Stimulated activated CD4-positive, alpha-beta T cell treated with anti-CD3 and anti-CD28 coated beads, Interleukin-4, amount 100 ng/mL, for 1 hour (primary cell): ENCODE measurements around the gene PYDC2.
"Not testable (repeated sequence)": the region's sequence is repeated elsewhere in the genome, so short reads cannot be mapped to it uniquely, and the experiment has no call there.

ENCODE experiments used
- DNase-seq: peaks from one replicate; pipeline ENCODE4 v3.0.0-alpha.2; 2020

The PYDC2 gene

DNA sequence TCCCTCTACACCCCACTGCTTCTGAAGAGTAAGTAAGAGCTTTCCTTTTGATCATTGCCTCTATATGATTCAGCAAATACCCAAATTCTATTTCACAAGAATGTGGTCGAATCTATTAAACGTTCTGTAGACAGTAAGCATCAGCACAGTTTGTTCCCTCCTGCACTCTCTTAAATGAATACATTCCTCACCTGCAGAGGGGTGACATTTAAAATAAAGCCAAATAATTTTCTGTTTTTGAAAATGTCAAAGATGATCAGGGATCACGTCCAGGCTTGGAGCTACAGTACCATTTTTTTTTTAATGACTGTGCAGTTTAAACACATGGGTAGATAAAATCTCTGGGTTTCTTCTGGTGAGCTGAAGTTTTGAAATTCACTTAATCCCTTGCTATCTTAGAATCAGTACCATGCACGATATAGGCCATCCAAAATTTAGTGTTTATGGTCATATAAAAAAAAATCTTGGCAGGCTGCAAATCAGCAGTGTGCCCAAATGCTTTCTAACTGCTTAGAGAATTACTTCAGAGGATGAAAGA, 12.8 kb downstream of the PYDC2 start:
- DNase-seq: no peak

- no peak for DNase-seq
These were observed 15.3 kb downstream of the PYDC2 start for GRCh38 chr3:191476066-191476772.

DNA sequence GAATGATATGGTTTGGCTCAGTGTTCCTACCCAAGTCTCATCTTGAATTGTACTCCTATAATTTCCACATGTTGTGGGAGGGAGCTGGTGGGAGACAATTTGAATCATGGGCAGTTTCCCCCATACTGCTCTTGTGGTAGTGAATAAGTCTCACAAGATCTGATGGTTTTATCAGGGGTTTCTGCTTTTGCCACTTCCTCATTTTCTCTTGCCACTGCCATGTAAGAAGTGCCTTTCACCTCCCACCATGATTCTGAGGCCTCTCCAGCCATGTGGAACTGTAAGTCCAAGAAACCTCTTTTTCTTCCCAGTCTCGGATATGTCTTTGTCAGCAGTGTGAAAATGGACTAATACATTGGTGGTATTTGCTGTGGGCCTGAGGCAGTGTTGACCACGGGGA, 23.0 kb downstream of the PYDC2 start:
- not testable (repeated sequence) for DNase-seq

GRCh38 chr3:191484461-191484860, 23.5 kb downstream of the PYDC2 start:
- no peak for DNase-seq

GRCh38 chr3:191492601-191493000, 31.6 kb downstream of the PYDC2 start:
- no peak for DNase-seq

DNA sequence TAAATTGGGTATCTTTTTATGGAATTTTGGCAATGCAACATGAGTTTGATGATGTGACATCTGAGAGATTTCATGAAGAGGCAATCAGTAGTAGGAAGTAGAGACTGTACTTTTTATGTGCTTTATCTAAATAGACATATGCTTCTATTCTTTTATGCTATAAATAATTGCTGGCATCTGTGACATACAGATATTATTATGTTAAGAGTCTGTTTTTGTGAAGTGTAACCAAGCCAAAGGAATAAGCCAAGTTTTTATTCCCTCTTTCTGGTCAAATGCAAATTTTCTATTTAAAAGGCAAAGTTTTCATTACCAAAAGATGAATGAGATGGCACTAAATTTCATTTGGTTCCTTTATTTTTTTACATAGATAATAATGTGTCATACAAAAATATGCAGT, 32.4 kb downstream of the PYDC2 start:
- no peak for DNase-seq

- DNase-seq: no peak
These were observed 38.5 kb downstream of the PYDC2 start for GRCh38 chr3:191499307-191500080.

GRCh38 chr3:191500892-191501291, 39.9 kb downstream of the PYDC2 start:
- no peak for DNase-seq

- no peak for DNase-seq
These were observed 41.6 kb downstream of the PYDC2 start for GRCh38 chr3:191502583-191502982.

DNA sequence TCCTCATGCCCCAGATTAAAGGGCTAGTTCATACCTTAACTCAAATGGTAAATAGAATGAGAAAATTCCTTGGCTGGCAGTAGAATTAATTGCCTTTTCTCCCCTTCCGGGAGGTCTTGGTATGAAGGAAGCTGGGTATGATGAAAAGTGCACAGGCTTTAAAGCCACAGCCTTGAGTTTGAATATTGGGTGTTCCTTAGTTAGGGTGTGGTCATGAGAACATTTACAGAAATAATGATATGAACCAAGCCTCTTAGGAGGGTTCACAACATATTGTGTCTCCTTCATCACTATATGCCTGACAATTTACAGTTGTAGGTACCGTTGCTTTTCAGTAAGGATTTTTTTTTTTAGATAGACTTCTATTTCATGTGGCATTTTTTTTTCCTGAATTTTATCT, 48.1 kb downstream of the PYDC2 start:
- DNase-seq: no peak
